Breast epithelium (tissue), 3 donors: ENCODE measurements around the gene OR4F17.
"Not testable (repeated sequence)": the region's sequence is repeated elsewhere in the genome, so short reads cannot be mapped to it uniquely, and the experiment has no call there.

Source experiments
- CTCF ChIP-seq, 3 donors: fragments of 450-650 bp; IDR thresholded peaks; one replicate each; pipeline ENCODE4 v1.5.1; 2016 to 2017; ENCODE audit warnings: antibody characterized with exemption in 3 of 3, mild to moderate bottlenecking in 3 of 3, moderate library complexity in 3 of 3
- POLR2A ChIP-seq: fragments of 450-650 bp; IDR thresholded peaks from one replicate; pipeline ENCODE4 v1.6.1; 2016; ENCODE audit warnings: antibody characterized with exemption, mild to moderate bottlenecking, moderate library complexity
- POLR2AphosphoS5 ChIP-seq, 3 donors: sonication (generic); formaldehyde crosslinking; IDR thresholded peaks; one replicate each; pipeline ENCODE4 v1.6.1; 2017; ENCODE audit warnings: antibody characterized with exemption in 3 of 3

DNA sequence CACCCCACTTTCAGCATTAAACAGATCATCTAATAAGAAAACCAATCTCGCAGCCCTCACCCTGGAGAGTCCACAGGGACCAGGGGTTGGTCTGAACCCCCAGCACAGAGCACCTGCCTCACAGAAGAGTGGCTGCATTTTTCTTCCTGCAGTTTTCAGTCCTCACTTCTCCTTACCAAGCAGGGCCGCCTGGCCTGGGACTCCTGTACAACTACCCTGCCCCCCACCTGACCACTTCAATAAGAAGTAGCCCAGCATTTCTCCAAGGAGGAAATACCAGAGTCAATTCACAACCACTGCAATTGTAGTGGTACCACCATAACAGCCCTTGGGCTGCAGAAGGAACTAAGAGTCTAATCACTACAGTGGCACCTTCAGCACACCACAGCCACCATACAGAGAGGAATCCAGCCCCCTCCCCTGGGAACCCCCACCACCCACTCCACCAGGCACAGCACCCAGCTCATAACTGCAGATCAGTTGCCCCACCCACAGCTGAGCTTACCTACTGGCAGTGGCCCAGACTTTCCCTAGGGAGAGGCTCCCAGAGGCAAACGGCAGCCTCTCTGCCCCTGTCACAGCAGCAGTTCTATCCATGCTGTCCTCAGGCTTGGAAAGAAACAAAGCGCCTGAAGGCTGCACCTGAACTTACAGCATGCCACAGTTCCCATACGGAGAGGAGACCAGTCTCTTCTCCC, 13.7 kb downstream of the OR4F17 start:
- not testable (repeated sequence) for TF ChIP-seq CTCF (IDR thresholded peaks at IDR 0.05); POLR2A; POLR2AphosphoS5 (IDR thresholded peaks at IDR 0.05)
